K562 (cell line): ENCODE data around the gene MTX3. TPM values are rescaled to one million over a fixed set of nuclear protein-coding genes. Genes with fewer than 3 reads are reported as not detected.

ENCODE experiments used
- ATAC-seq: fragments of 200-7000 bp; cut with Tn5 transposase; 3 replicates; pipeline ENCODE4 v1.9.1; 2020; ENCODE audit warnings: moderate library complexity
- BruUV-seq: library from RNA; stranded (reverse); fragments of 400-500 nt; replicated peaks from 2 replicates; lab custom pipeline; 2021; lab: Mats Ljungman, UMichigan
- CTCF ChIA-PET: fragments of 300-600 bp; formaldehyde crosslinking; extraction: SDS; loops from one replicate; lab custom pipeline; 2021; ENCODE audit warnings: low intra/inter-chr PET ratio; lab: Yijun Ruan, JAX
- POLR2A ChIA-PET: fragments of 300-600, 350-650 bp; sonication (Branson Sonifier 250); formaldehyde crosslinking; extraction: SDS; loops from one replicate; lab custom pipeline; 2021; ENCODE audit warnings: antibody characterized with exemption, inconsistent platforms; lab: Yijun Ruan, JAX
- DNase-seq, 4 experiments: peaks; one replicate each; pipeline versions ENCODE4 v3.0.0 to v3.0.0-alpha.2; 2011 to 2018; ENCODE audit warnings: low spot score in 3 of 4, mixed read lengths in 3 of 4; ENCODE audit errors: extremely low read depth in 1 of 4
- FAIRE-seq: peaks from 2 replicates; lab custom pipeline; 2011; peaks lifted over from hg19 to GRCh38; lab: Jason Lieb, UNC
- H2AFZ ChIP-seq: 2 replicates; pipeline ENCODE4 v1.6.0; 2011; ENCODE audit warnings: low read depth, low read length, control low read depth, inconsistent platforms
- H3K27ac ChIP-seq: fragments of 200-600 bp; 3 replicates; pipeline ENCODE4 v1.8.0; 2011; ENCODE audit warnings: low read depth, mild to moderate bottlenecking, control low read depth, inconsistent platforms, low read length, moderate library complexity, mixed read lengths; ENCODE audit errors: extremely low read depth
- H3K27me3 ChIP-seq, 2 experiments: fragments of 300-600 bp in 1 of 2; 2 replicates in 1 of 2; 3 replicates in 1 of 2; pipeline versions ENCODE4 v1.6.0 to v1.8.0; 2011; ENCODE audit warnings: inconsistent platforms in 2 of 2, low read length in 2 of 2, mild to moderate bottlenecking in 1 of 2, mixed read lengths in 1 of 2, moderate library complexity in 1 of 2; ENCODE audit not compliant: control insufficient read depth in 2 of 2, insufficient read depth in 2 of 2
- H3K36me3 ChIP-seq: fragments of 300-600 bp; 3 replicates; pipeline ENCODE4 v1.8.0; 2011; ENCODE audit warnings: mild to moderate bottlenecking, low read length, inconsistent platforms; ENCODE audit not compliant: control insufficient read depth, insufficient read depth
- H3K4me1 ChIP-seq, 2 experiments: fragments of 200-600 bp in 1 of 2; replicated peaks in 1 of 2; 2 replicates in 1 of 2; 3 replicates in 1 of 2; pipeline versions ENCODE4 v1.5.1 to v1.8.0; 2011; ENCODE audit warnings: inconsistent platforms in 2 of 2, low read length in 2 of 2, mild to moderate bottlenecking in 1 of 2, mixed read lengths in 1 of 2, moderate library complexity in 1 of 2; ENCODE audit not compliant: control insufficient read depth in 2 of 2, insufficient read depth in 2 of 2
- H3K4me2 ChIP-seq: 2 replicates; pipeline ENCODE4 v1.6.1; 2011; ENCODE audit warnings: low read length, control low read depth, inconsistent platforms, mixed read lengths; ENCODE audit not compliant: insufficient read depth
- H3K4me3 ChIP-seq: fragments of 200-600 bp; sonication (generic), shearing (Covaris generic); 2 replicates; pipeline ENCODE4 v1.5.1; 2016; ENCODE audit warnings: control low read depth, inconsistent platforms
- H3K79me2 ChIP-seq: fragments of 200-600 bp; 3 replicates; pipeline ENCODE4 v1.8.0; 2011; ENCODE audit warnings: low read length, inconsistent platforms; ENCODE audit not compliant: control insufficient read depth, insufficient read depth
- H3K9ac ChIP-seq, 2 experiments: 2 replicates each; pipeline versions ENCODE4 v1.6.0 to v1.6.1; 2011; ENCODE audit warnings: low read depth in 2 of 2, low read length in 2 of 2, control low read depth in 1 of 2, inconsistent platforms in 1 of 2, mild to moderate bottlenecking in 1 of 2, mixed read lengths in 1 of 2; ENCODE audit not compliant: insufficient read depth in 1 of 2
- H3K9me1 ChIP-seq: one replicate; pipeline ENCODE4 v1.6.0; 2011; ENCODE audit warnings: inconsistent platforms, mild to moderate bottlenecking, low read length, moderate library complexity; ENCODE audit not compliant: control insufficient read depth, insufficient read depth
- H3K9me3 ChIP-seq: replicated peaks from 2 replicates; pipeline ENCODE4 v1.5.1; 2011; ENCODE audit warnings: low read depth, low read length, inconsistent platforms; ENCODE audit not compliant: control insufficient read depth, insufficient read depth
- H4K20me1 ChIP-seq: replicated peaks from 2 replicates; pipeline ENCODE4 v1.6.1; 2011; ENCODE audit warnings: low read length, inconsistent platforms, mixed read lengths; ENCODE audit not compliant: control insufficient read depth, insufficient read depth
- DNMT1 ChIP-seq: fragments of 450-650 bp; IDR thresholded peaks from 2 replicates; pipeline ENCODE4 v1.6.1; 2016; ENCODE audit warnings: antibody characterized with exemption, mild to moderate bottlenecking
- HNRNPLL ChIP-seq: fragments of 200-400 bp; formaldehyde crosslinking; IDR thresholded peaks from 2 replicates; pipeline ENCODE4 v1.6.1; 2017; ENCODE audit warnings: low read length, low read depth, mild to moderate bottlenecking; ENCODE audit not compliant: poor library complexity, severe bottlenecking
- IRF2 ChIP-seq: sonication (generic); formaldehyde crosslinking; IDR thresholded peaks from 2 replicates; pipeline ENCODE4 v1.8.1; 2022; ENCODE audit warnings: mild to moderate bottlenecking, missing genetic modification reagents
- MYBL2 ChIP-seq, 2 experiments: fragments of 450-650 bp in 1 of 2; sonication (generic) in 1 of 2; formaldehyde crosslinking in 1 of 2; IDR thresholded peaks; 2 replicates each; pipeline versions ENCODE4 v1.6.1 to v1.8.1; 2017 to 2022; ENCODE audit warnings: borderline replicate concordance in 1 of 2, inconsistent platforms in 1 of 2, low read depth in 1 of 2, mild to moderate bottlenecking in 1 of 2, missing genetic modification reagents in 1 of 2, moderate library complexity in 1 of 2
- NFATC3 ChIP-seq: fragments of 450-650 bp; IDR thresholded peaks from 2 replicates; pipeline ENCODE4 v1.6.1; 2017; ENCODE audit warnings: mild to moderate bottlenecking
- SMC3 ChIP-seq: conservative IDR thresholded peaks from 2 replicates; pipeline ENCODE4 v1.6.1; 2011; ENCODE audit warnings: low read depth, low read length, improper control_type of control experiment; ENCODE audit not compliant: insufficient read depth
- ZFP1 ChIP-seq: fragments of 450-650 bp; formaldehyde crosslinking; IDR thresholded peaks from 2 replicates; pipeline ENCODE4 v1.4.0; 2020; ENCODE audit warnings: mild to moderate bottlenecking, mixed read lengths
- ZNF436 ChIP-seq: fragments of 250-450, 450-650 bp; sonication (Bioruptor Pico); formaldehyde crosslinking; IDR thresholded peaks from 2 replicates; pipeline ENCODE4 v1.7.0; 2020; ENCODE audit warnings: mild to moderate bottlenecking
- WGBS: fragments of 100-300 bp; shearing (Covaris generic); methylation state at CpG from one replicate; pipeline ENCODE4 v1.1.6; 2016; ENCODE audit warnings: low coverage, mixed read lengths; ENCODE audit not compliant: insufficient coverage; ENCODE audit errors: missing lambda C conversion rate; 5-methylcytosine and 5-hydroxymethylcytosine counted together
- in situ Hi-C: fragments of 300-500 bp; cut with MboI; formaldehyde crosslinking; loops from 4 replicates; pipeline ENCODE4 v1.15.0; 2018; ENCODE audit warnings: inconsistent platforms, mixed read lengths
- intact Hi-C: fragments of 100-400 bp; cut with micrococcal nuclease; formaldehyde crosslinking; loops from 2 replicates; pipeline ENCODE4 v1.14.2; 2022
- polyA plus RNA-seq, 8 experiments: library from polyadenylated mRNA; depleted of rRNA in 4 of 8; stranded (reverse) in 5 of 8; unstranded in 3 of 8; fragments of >200 nt; fragmentation: Nextera tagmentation in 2 of 8; fragmentation: Illumina TruSeq in 1 of 8; extraction: Ambion mirVana in 2 of 8; extraction: Trizol in 1 of 8; gene quantifications; 2 replicates each; pipeline versions ENCODE4 v1.2.1 to v1.2.3, GENCODE V29; 2011 to 2014; ENCODE audit warnings: inconsistent platforms in 1 of 8, missing spikeins in 1 of 8
- total RNA-seq, 7 experiments: library from RNA; depleted of rRNA in 6 of 7; stranded (reverse); fragments of >200 nt in 6 of 7; fragmentation: Illumina TruSeq in 2 of 7; extraction: Trizol in 2 of 7; gene quantifications; 2 replicates each; pipeline versions ENCODE4 v1.2.1 to v1.2.3, GENCODE V29; 2011 to 2021; ENCODE audit warnings: low replicate concordance in 1 of 7
- TF ChIP-seq, protein P1 (sequence below), 2 experiments: fragments of 450-650 bp in 1 of 2; IDR thresholded peaks; 2 replicates each; pipeline ENCODE4 v1.6.1; 2011 to 2017; ENCODE audit warnings: low read depth in 2 of 2, antibody characterized with exemption in 1 of 2, borderline replicate concordance in 1 of 2, low read length in 1 of 2, mild to moderate bottlenecking in 1 of 2, mixed read lengths in 1 of 2; ENCODE audit not compliant: control insufficient read depth in 1 of 2
- TF ChIP-seq, protein P2 (sequence below): sonication (generic); formaldehyde crosslinking; IDR thresholded peaks from 2 replicates; pipeline ENCODE4 v1.8.0; 2022; ENCODE audit warnings: mild to moderate bottlenecking, missing genetic modification reagents
- TF ChIP-seq, protein P3 (sequence below): IDR thresholded peaks from 3 replicates; pipeline ENCODE4 v1.6.1; 2011; ENCODE audit warnings: borderline replicate concordance, mild to moderate bottlenecking; ENCODE audit not compliant: insufficient read length, insufficient read depth
- TF ChIP-seq, protein P4 (sequence below): fragments of 450-650 bp; IDR thresholded peaks from 2 replicates; pipeline ENCODE4 v1.6.1; 2017; ENCODE audit warnings: antibody characterized with exemption

The MTX3 gene
- total and polyA plus RNA-seq, 9 of the 15 experiments (the other 6 are each of a cell fraction or from before 2014, with no cell fraction given), result 0.04 to 0.36 (median 0.15) TPM; not detected in 1

DNA sequence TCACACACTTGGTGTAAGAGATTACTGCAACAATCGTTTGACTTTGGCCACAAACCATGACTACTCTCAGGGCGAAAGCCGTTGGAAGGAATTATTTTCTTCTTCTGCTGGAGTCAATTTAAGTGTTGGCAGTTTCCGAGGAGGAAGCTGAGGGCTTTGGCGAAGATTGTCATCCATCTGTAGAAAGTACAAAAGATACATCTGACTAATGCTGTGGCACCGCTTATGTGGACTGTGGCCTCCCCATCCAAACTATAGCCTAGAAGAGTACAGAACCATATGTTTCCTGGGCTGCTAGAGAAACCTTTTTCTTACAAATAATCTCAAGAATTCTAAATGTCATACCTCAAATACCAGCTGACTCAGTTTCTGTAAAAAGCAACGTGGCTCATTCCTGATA lies 7.4 kb downstream of the MTX3 start (continued):
- TF ChIP-seq, protein P1, sequence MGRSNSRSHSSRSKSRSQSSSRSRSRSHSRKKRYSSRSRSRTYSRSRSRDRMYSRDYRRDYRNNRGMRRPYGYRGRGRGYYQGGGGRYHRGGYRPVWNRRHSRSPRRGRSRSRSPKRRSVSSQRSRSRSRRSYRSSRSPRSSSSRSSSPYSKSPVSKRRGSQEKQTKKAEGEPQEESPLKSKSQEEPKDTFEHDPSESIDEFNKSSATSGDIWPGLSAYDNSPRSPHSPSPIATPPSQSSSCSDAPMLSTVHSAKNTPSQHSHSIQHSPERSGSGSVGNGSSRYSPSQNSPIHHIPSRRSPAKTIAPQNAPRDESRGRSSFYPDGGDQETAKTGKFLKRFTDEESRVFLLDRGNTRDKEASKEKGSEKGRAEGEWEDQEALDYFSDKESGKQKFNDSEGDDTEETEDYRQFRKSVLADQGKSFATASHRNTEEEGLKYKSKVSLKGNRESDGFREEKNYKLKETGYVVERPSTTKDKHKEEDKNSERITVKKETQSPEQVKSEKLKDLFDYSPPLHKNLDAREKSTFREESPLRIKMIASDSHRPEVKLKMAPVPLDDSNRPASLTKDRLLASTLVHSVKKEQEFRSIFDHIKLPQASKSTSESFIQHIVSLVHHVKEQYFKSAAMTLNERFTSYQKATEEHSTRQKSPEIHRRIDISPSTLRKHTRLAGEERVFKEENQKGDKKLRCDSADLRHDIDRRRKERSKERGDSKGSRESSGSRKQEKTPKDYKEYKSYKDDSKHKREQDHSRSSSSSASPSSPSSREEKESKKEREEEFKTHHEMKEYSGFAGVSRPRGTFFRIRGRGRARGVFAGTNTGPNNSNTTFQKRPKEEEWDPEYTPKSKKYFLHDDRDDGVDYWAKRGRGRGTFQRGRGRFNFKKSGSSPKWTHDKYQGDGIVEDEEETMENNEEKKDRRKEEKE (IDR thresholded peaks at IDR 0.05; ENCODE audit: borderline replicate concordance in 1 of 2, control insufficient read depth in 1 of 2, low read depth in 2 of 2, low read length in 1 of 2), result no peak
- TF ChIP-seq DNMT1, result no peak
- TF ChIP-seq, protein P2, sequence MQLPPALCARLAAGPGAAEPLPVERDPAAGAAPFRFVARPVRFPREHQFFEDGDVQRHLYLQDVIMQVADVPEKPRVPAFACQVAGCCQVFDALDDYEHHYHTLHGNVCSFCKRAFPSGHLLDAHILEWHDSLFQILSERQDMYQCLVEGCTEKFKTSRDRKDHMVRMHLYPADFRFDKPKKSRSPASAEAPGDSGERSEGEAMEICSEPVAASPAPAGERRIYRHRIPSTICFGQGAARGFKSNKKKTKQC (CRISPR knock-in tag), result no peak
- no peak for TF ChIP-seq SMC3
- no peak for TF ChIP-seq ZFP1 (CRISPR knock-in tag)
- no peak for TF ChIP-seq NFATC3

DNA sequence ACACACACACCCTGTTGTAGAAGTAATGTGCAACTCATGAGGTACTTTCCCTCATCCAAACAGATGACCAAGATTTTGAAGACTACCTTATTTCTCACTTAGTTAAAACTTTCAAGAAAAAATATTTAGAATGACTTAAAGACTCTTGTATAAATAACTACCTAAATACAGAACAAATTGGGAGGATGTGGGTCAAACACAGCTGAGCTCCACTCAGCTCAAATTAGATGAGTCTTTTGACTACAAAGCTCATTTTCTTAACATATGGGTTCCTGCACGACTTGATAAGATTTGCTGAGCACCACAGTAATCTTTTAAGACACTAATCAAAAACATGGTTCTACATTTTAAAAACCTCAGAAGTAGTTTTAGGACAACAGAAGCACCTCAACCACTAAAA lies 8.9 kb downstream of the MTX3 start:
- Histone ChIP-seq H3K27me3 (peaks cover 6 to 11% of the 10 kb centered on the region in 2 experiments; a peak in 4 of 5 replicates), H4K20me1 (no peaks in the 10 kb centered on the region), H3K4me1 (no peaks in the 10 kb centered on the region), H3K4me3 (no peak overlapping the region), H3K9me3 (no peaks in the 10 kb centered on the region), H3K9ac (no peak overlapping the region), H3K36me3 (no peaks in the 10 kb centered on the region), H2AFZ (no peak overlapping the region), H3K9me1 (no peaks in the 10 kb centered on the region), H3K79me2 (no peaks in the 10 kb centered on the region), H3K27ac (no peak overlapping the region), H3K4me2 (no peak overlapping the region)
- DNase-seq (no peak), FAIRE-seq (no peak), ATAC-seq (no peak)
- ChIA-PET POLR2A (no interaction called here), CTCF (no interaction called here)
- 0% methylated on average over 1 of the region's 1 CpG for WGBS
- intact Hi-C loops (no loop called here), in situ Hi-C loops (no loop called here)
- no TSS peak for BruUV-seq
- TF ChIP-seq, protein P3, sequence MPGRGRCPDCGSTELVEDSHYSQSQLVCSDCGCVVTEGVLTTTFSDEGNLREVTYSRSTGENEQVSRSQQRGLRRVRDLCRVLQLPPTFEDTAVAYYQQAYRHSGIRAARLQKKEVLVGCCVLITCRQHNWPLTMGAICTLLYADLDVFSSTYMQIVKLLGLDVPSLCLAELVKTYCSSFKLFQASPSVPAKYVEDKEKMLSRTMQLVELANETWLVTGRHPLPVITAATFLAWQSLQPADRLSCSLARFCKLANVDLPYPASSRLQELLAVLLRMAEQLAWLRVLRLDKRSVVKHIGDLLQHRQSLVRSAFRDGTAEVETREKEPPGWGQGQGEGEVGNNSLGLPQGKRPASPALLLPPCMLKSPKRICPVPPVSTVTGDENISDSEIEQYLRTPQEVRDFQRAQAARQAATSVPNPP, result no peak
- no peak for TF ChIP-seq IRF2 (CRISPR knock-in tag)
- no peak for TF ChIP-seq HNRNPLL
- TF ChIP-seq MYBL2 (IDR thresholded peaks at IDR 0.05; ENCODE audit: low read depth), result no peak
- TF ChIP-seq MYBL2 (CRISPR knock-in tag; IDR thresholded peaks at IDR 0.05; ENCODE audit: borderline replicate concordance), result no peak
- TF ChIP-seq ZNF436 (CRISPR knock-in tag), result no peak
- TF ChIP-seq, protein P4, sequence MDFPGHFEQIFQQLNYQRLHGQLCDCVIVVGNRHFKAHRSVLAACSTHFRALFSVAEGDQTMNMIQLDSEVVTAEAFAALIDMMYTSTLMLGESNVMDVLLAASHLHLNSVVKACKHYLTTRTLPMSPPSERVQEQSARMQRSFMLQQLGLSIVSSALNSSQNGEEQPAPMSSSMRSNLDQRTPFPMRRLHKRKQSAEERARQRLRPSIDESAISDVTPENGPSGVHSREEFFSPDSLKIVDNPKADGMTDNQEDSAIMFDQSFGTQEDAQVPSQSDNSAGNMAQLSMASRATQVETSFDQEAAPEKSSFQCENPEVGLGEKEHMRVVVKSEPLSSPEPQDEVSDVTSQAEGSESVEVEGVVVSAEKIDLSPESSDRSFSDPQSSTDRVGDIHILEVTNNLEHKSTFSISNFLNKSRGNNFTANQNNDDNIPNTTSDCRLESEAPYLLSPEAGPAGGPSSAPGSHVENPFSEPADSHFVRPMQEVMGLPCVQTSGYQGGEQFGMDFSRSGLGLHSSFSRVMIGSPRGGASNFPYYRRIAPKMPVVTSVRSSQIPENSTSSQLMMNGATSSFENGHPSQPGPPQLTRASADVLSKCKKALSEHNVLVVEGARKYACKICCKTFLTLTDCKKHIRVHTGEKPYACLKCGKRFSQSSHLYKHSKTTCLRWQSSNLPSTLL, result no peak
